ENCODE results near the gene CABP2. TPM values are rescaled to one million over a fixed set of nuclear protein-coding genes. Genes with fewer than 3 reads are reported as not detected.

CABP2 gene
- total RNA-seq, 1 experiment from 2014 or later: not detected

DNA sequence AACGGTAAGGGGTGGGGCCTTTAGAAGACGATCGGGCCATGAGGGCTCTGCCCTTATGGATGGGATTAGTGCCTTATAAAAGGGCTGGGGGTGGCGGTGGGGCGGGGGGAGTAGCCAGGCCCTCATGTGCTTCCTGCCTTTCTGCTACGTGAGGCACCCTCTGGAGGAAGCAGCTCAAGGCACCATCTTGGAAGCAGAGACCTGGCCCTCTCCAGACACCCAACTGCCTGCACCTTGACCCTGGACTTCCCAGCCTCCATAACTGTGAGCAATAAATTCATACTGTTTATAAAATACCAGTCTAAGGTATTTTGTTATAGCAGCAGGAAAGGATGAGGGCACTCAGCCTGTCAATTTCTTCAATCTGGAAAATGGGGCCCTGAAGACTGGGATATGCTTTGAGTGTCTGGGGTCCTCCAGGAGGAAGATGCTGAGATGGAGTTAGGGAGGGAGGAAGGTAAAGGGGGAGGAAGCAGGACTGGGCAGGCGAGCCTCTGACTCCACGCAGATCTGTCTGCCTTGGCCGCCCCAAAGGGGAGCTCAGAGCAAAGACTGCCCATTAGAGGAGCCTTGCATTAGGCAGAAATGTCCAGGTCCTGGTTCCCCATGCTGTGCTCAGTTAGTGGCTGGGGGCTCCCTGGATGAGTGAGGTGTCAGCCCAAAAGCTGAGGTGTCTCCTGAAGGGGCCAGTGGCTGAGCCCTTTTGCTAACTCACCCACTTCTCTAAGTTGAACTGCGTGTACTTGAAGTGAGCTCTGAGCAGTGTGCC lies 5.3 kb downstream of the CABP2 start:
- no peak overlapping the region for H2BK120ac ChIP-seq (ENCODE audit: low read depth, low read length, poor library complexity, severe bottlenecking)
- H3K56ac ChIP-seq (ENCODE audit: insufficient read length, low read depth, low read length): no peak overlapping the region
- no peak overlapping the region for H4K5ac ChIP-seq (ENCODE audit: insufficient read length, low read depth, low read length)
- H3T11ph ChIP-seq (ENCODE audit: low read length): no peak overlapping the region
- TF ChIP-seq CTCF (conservative IDR thresholded peaks at IDR 0.05): no peak
- no peak overlapping the region for H3K14ac ChIP-seq (ENCODE audit: insufficient read depth, low read length)
- Mint-ChIP-seq H3K27me3 (ENCODE audit: low read depth) (peaks cover 37% of the 10 kb centered on the region), H3K4me3 (no peak overlapping the region), H3K4me1 (no peaks in the 10 kb centered on the region), H3K27ac (0 out of 7 replicates have a peak overlapping the region, but pooled peaks of 1 of the 3 experiments have one; percentile 44), H3K36me3 (ENCODE audit: insufficient read depth in 1 of 3, low read depth in 3 of 3) (no peaks in the 10 kb centered on the region), H3K9me3 (no peaks in the 10 kb centered on the region)
- H3K4ac ChIP-seq (ENCODE audit: low read depth, low read length): no peak overlapping the region
- H2BK5ac ChIP-seq (ENCODE audit: insufficient read length, low read length): no peak overlapping the region
- H4K8ac ChIP-seq (replicated peaks; ENCODE audit: insufficient read length, low read depth, low read length): no peak overlapping the region
- H4K91ac ChIP-seq (ENCODE audit: insufficient read length, low read depth, low read length): no peak overlapping the region
- no peak overlapping the region for H2BK15ac ChIP-seq (ENCODE audit: low read depth, low read length)
- no peaks in the 10 kb centered on the region for H3K4me1 ChIP-seq (ENCODE audit: insufficient read depth, low read length)
- H3K9me3 ChIP-seq (ENCODE audit: control insufficient read depth, low read depth, low read length): no peaks in the 10 kb centered on the region
- H2AK5ac ChIP-seq (ENCODE audit: insufficient read length, low read length): no peak overlapping the region
- H2BK12ac ChIP-seq (ENCODE audit: insufficient read length, low read depth, low read length): no peak overlapping the region
- no peak overlapping the region for H2AFZ ChIP-seq (ENCODE audit: low read length)
- H3K18ac ChIP-seq (ENCODE audit: insufficient read length, low read depth, low read length): no peak overlapping the region
- H3K23ac ChIP-seq (ENCODE audit: insufficient read length, low read depth, low read length): no peak overlapping the region
- no CpG with 5 or more reads among the region's 10 CpGs for WGBS (ENCODE audit: extremely low coverage, insufficient read length, low lambda C conversion rate)
- no peaks in the 10 kb centered on the region for H3K79me2 ChIP-seq (ENCODE audit: insufficient read depth, low read length)
- H4K20me1 ChIP-seq (ENCODE audit: control insufficient read depth, insufficient read depth, insufficient read length): no peaks in the 10 kb centered on the region
- no peaks in the 10 kb centered on the region for H3K27me3 ChIP-seq (ENCODE audit: insufficient read depth, low read length)
- H3K23me2 ChIP-seq (ENCODE audit: insufficient read length, low read depth, low read length, poor library complexity, severe bottlenecking): no peaks in the 10 kb centered on the region
- H3K79me1 ChIP-seq (ENCODE audit: insufficient read depth, low read depth, low read length, poor library complexity, severe bottlenecking): no peaks in the 10 kb centered on the region
- H2BK20ac ChIP-seq (ENCODE audit: low read depth, low read length, poor library complexity, severe bottlenecking): no peak overlapping the region
- no peak overlapping the region for H3K27ac ChIP-seq (ENCODE audit: insufficient read length, low read depth, low read length)
- DNase-seq: no peak
- no peak overlapping the region for H3K4me2 ChIP-seq (ENCODE audit: insufficient read depth, insufficient read length, low read length)
- no peak overlapping the region for H3K9ac ChIP-seq (ENCODE audit: extremely low read depth, insufficient read length, low read length)
